ENCODE measurements around the gene GALNT1. TPM values are rescaled to one million over a fixed set of nuclear protein-coding genes. Genes with fewer than 3 reads are reported as not detected.

The GALNT1 gene
- total and polyA plus RNA-seq, 2 of the 4 experiments (the other 2 are of a cell fraction) = 24.9 to 43.9 TPM

DNA sequence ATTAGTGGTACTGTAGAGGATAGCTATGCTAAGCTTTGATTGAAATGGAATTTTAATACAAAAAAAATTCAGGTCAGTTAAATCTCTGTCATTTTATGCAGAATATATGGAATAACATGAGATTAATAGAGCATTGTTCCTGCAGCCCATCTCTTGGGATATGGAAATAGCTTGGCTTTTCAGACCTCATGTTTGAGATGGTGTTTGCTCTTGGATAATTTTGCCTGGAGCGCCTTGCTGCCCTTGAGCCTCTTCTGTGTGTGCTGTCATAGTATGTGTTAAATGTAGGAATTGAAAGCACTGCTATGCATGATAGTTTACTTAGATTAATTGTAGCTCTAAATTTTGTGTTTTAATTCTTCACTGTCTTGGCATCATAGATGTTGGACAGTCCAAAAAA is 27.7 kb downstream of the GALNT1 start:
- ATAC-seq (ENCODE audit: low read depth) (no peak), DNase-seq (no peak)
- H3K56ac ChIP-seq (ENCODE audit: extremely low read depth, insufficient read depth, low read length) = no peak overlapping the region
- H3K27me3 ChIP-seq (ENCODE audit: control insufficient read depth, insufficient read depth, low read length) = no peaks in the 10 kb centered on the region
- intact Hi-C loops (cut with micrococcal nuclease) = no loop called here
- H4K91ac ChIP-seq (ENCODE audit: insufficient read depth, low read depth, low read length) = no peak overlapping the region
- no peak overlapping the region for H3K9ac ChIP-seq (ENCODE audit: low read depth, low read length)
- H3K14ac ChIP-seq (replicated peaks; ENCODE audit: low read depth, low read length) = no peak overlapping the region
- ChIA-PET POLR2A (ENCODE audit: unreplicated experiment) (no interaction called here), CTCF (no interaction called here)
- H3K4me1 ChIP-seq (ENCODE audit: control insufficient read depth, insufficient read depth, low read length) = peaks cover 2% of the 10 kb centered on the region; the same call in 1 of the 2 replicates
- no peaks in the 10 kb centered on the region for H3K36me3 ChIP-seq (ENCODE audit: control insufficient read depth, insufficient read depth, low read length)
- dilution Hi-C loops (cut with HindIII; ENCODE audit: low sequenced_read_pairs, unreplicated experiment) = no loop called here
- H3K9me3 ChIP-seq (ENCODE audit: control insufficient read depth, insufficient read depth, low read length) = no peaks in the 10 kb centered on the region
- no TSS peak for BruUV-seq (replicated peaks)
- in situ Hi-C loops (cut with MboI; ENCODE audit: low sequenced_read_pairs) = no loop called here
- H2BK15ac ChIP-seq (ENCODE audit: low read depth, low read length) = no peak overlapping the region
- H4K8ac ChIP-seq (ENCODE audit: low read depth in 2 of 2, low read length in 2 of 2) = no peak overlapping the region
- H2AK5ac ChIP-seq (ENCODE audit: low read depth, low read length) = no peak overlapping the region
- no peak overlapping the region for H3K4me2 ChIP-seq (ENCODE audit: low read depth, low read length)
- no peak overlapping the region for H3K4me3 ChIP-seq (ENCODE audit: insufficient read depth, low read depth, low read length)
- no peak overlapping the region for H2BK120ac ChIP-seq (ENCODE audit: low read depth, low read length)
- peaks cover 6% of the 10 kb centered on the region; the same call in 1 of the 2 replicates for H3K9me1 ChIP-seq (ENCODE audit: insufficient read depth, low read length)
- no peak overlapping the region for H2AK9ac ChIP-seq (replicated peaks; ENCODE audit: low read depth, low read length, poor library complexity)
- H3K27ac ChIP-seq (ENCODE audit: insufficient read depth, low read length) = no peak overlapping the region
- H3K23ac ChIP-seq (ENCODE audit: low read depth, low read length) = no peak overlapping the region
- peaks cover 14% of the 10 kb centered on the region for H4K20me1 ChIP-seq (ENCODE audit: insufficient read depth, low read length)
- no peak overlapping the region for H2BK5ac ChIP-seq (ENCODE audit: low read depth, low read length, poor library complexity, severe bottlenecking)
- H2AFZ ChIP-seq (replicated peaks; ENCODE audit: low read length, poor library complexity) = no peak overlapping the region
- no peak overlapping the region for H2BK20ac ChIP-seq (ENCODE audit: low read depth, low read length)
- WGBS, 2 experiments (ENCODE audit: extremely low coverage in 2 of 2, insufficient read length in 1 of 2) = no CpG with 5 or more reads among the region's 1 CpG
- no peak overlapping the region for H3K4ac ChIP-seq (ENCODE audit: low read depth, low read length)
- H4K5ac ChIP-seq (ENCODE audit: low read depth, low read length) = no peak overlapping the region
- peaks cover 32 to 39% of the 10 kb centered on the region in 2 experiments for H3K79me1 ChIP-seq (ENCODE audit: low read depth in 1 of 2, low read length in 2 of 2)
- no peak overlapping the region for H3K18ac ChIP-seq (ENCODE audit: low read depth, low read length)
- TF ChIP-seq BHLHE40 (IDR thresholded peaks at IDR 0.05; ENCODE audit: low read depth, low read length) = no peak
- TF ChIP-seq MAZ (IDR thresholded peaks at IDR 0.05; ENCODE audit: borderline replicate concordance, low read depth, low read length) = no peak
- TF ChIP-seq RCOR1 (IDR thresholded peaks at IDR 0.05; ENCODE audit: insufficient replicate concordance, low read length) = no peak
- no peak for TF ChIP-seq CHD1 (IDR thresholded peaks at IDR 0.05; ENCODE audit: low read depth, low read length)
- TF ChIP-seq RFX5 (IDR thresholded peaks at IDR 0.05; ENCODE audit: low read depth, low read length) = no peak
- TF ChIP-seq, protein P1, sequence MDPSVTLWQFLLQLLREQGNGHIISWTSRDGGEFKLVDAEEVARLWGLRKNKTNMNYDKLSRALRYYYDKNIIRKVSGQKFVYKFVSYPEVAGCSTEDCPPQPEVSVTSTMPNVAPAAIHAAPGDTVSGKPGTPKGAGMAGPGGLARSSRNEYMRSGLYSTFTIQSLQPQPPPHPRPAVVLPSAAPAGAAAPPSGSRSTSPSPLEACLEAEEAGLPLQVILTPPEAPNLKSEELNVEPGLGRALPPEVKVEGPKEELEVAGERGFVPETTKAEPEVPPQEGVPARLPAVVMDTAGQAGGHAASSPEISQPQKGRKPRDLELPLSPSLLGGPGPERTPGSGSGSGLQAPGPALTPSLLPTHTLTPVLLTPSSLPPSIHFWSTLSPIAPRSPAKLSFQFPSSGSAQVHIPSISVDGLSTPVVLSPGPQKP (IDR thresholded peaks at IDR 0.05; ENCODE audit: borderline replicate concordance, low read depth, low read length) = no peak
- no peak for TF ChIP-seq USF2 (IDR thresholded peaks at IDR 0.05; ENCODE audit: low read depth, low read length)
- no peak for TF ChIP-seq FOS (IDR thresholded peaks at IDR 0.05; ENCODE audit: low read depth, low read length)
- TF ChIP-seq MAFK (IDR thresholded peaks at IDR 0.05; ENCODE audit: low read depth, low read length) = no peak
- no peak for TF ChIP-seq RAD21 (IDR thresholded peaks at IDR 0.05; ENCODE audit: low read length)
- no peak for TF ChIP-seq CTCF (conservative IDR thresholded peaks at IDR 0.05; ENCODE audit: low read depth, low read length)
- TF ChIP-seq POLR2A (IDR thresholded peaks at IDR 0.05; ENCODE audit: low read depth, low read length) = no peak
- TF ChIP-seq SMC3 (IDR thresholded peaks at IDR 0.05; ENCODE audit: low read depth, low read length) = no peak
